DLD1 (cell line): Measurements from ENCODE around the gene RNU7-1.

Source experiments
- in situ Hi-C: cut with HindIII; loops from 2 replicates; pipeline ENCODE4 v1.10.0; 2017; ENCODE audit warnings: low sequenced_read_pairs

The RNU7-1 gene

DNA sequence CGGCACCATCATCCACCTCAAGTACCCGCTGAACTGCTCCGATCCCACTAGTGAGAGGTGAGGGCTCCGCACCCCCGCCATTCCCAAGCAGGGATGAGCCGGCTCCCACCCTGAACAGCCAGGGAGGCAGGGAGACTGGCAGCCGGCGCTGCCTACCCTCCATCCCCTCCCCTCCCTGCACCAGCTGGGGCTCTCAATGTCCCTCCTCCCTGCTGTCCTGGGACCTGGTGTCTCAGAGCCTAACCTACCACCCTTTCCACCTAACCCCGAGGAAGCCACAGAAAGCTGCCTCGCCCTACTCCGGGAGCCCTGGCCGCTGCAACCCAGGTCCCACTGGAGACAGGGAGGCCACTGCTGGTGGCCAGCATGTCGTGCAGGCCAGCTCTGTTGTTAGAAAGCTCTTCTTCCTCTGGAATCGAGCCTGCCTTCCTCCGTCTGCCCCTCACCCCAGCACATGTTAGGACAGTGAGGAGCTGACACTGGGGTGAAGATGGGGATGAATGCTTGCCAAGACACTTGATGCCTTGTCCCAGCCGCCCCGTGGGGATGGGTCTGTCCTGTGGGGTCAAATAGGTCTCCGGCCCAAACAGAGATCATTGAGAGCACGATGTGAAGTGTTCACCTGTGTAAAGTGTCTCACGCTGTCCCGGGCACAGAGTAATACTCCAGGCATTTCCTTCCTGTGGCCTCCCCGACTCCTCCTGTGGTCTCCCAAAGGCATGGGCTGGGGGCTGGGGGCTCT, 8.7 kb downstream of the RNU7-1 start:
- in situ Hi-C loops: no loop called here

DNA sequence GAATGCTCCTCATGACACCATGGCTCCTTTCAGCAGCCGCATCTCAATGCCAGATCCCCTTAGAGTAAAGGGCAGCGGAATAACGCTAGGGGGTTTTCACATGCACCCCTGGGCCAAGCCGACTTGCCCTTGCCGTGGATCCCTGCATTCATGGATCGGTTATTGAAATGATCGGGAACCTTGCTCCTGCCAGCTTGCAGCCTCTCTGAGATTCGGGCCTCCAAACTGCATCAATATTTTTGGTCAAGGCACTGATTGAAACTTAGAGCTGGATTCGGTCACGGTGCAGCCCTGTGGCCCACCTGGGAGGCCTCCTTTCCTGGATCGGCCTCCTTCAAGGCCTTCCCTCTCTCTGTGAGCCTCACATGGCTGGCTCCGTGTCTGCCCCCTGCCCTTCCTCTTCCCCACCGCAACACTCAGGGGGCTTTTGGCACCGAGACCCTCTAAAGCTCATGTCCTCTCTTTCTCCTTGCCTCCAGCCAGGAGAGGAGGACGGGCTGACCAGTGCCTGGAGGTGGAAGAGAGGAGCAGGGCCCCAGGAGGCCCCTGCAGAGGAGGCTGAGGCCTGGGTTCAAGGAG, 9.3 kb downstream of the RNU7-1 start:
- in situ Hi-C loops: no loop called here

DNA sequence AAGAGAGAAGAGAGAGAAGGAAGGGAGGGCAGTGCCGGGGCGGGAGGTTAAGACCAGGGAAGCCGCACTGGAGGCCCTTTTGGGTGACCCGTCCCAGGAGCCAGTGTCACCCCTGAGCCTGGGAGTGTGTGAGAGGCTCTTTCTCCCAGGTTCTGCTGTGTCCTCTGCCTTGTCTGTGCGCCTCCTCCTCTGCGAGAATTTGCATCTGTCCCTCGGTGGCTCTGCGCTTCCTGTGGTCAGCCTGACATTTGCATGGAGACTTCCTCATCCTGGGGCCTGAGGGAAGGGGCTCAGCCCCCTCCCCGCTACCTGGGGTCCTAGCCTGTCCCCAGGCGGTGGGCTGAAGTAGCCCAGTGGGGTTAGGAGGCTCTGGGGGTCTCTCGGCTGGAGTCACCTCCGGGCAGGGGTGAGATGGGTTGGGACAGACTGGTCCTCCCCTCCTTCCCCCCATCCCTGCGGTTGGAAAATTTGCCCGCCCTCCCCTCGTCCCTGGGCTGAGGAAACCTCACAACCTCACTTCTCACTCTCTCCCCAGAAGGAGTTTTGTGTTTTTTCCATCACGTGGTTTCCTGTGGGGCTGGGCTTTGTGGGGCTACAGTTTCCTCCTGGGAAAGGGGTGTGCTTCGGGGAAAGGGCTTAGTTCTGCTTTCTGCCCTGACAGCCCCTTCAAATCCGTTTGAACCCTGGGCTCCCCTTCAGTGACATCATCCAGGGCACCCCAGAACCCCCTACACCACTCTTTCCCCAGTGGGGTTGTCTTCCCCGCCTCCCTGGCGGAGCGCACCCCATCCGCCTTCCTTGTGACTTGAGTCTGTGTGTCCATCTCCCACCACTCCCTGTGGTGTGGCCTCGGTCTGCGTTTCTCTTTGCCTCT, 10.1 kb downstream of the RNU7-1 start:
- in situ Hi-C loops: no loop called here

DNA sequence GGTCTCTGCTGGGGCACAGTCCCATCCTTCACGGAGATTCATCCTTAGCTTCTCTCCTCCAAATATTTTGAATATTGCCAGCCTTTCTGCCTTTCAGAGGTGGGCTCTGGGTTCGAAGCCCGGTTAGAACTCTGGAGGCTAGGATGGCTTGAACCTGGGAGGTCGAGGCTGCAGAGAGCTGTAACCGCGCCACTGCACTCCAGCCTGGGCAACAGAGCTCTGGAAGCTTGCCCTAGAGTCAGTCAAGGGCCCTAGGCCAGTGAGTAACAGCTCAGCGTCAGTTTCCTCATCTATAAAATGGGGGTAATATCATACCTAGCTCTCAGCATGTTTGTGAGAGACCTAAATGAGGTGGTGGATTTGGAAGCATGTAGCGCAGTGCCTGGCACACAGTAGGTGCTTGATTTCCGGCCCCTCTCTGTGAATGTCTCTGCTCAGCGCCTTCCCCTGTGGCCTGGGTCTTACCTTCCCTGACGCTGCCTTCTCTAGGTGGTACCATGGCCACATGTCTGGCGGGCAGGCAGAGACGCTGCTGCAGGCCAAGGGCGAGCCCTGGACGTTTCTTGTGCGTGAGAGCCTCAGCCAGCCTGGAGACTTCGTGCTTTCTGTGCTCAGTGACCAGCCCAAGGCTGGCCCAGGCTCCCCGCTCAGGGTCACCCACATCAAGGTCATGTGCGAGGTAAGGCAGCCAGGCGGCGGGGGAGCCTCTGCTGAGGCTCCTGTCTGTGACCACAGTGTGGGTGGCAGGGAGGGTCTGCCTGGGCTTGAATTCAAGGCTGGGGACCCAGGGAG, 10.9 kb downstream of the RNU7-1 start:
- in situ Hi-C loops: no loop called here

DNA sequence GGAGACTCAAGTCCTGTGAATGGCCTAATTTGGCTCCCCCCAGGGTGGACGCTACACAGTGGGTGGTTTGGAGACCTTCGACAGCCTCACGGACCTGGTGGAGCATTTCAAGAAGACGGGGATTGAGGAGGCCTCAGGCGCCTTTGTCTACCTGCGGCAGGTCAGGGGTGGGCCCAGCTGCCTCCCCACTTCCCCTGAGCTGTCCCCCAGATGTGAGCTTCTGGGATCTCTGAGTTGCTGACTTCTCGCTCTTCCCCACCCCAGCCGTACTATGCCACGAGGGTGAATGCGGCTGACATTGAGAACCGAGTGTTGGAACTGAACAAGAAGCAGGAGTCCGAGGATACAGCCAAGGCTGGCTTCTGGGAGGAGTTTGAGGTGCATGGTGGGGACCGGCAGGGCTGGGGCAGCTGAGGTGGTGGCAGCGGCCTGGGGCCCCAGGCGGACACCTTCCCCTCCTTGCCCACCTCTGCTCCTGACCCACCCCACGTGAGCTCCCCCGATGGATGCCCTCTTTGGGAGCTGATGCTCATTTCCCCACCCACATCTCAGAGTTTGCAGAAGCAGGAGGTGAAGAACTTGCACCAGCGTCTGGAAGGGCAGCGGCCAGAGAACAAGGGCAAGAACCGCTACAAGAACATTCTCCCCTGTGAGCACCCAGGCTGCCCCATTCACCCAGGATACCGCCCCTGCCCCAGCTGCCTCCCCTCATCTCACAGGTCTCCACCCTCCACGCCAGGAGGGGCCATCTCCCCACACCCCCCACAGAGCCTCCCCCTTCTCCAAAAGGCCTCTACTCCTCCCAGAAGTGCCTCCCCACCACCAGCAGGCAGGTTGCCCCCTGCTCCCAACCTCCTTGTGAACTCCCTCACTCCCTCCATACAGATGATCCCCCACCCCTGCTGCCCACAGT, 11.7 kb downstream of the RNU7-1 start:
- in situ Hi-C loops: no loop called here

DNA sequence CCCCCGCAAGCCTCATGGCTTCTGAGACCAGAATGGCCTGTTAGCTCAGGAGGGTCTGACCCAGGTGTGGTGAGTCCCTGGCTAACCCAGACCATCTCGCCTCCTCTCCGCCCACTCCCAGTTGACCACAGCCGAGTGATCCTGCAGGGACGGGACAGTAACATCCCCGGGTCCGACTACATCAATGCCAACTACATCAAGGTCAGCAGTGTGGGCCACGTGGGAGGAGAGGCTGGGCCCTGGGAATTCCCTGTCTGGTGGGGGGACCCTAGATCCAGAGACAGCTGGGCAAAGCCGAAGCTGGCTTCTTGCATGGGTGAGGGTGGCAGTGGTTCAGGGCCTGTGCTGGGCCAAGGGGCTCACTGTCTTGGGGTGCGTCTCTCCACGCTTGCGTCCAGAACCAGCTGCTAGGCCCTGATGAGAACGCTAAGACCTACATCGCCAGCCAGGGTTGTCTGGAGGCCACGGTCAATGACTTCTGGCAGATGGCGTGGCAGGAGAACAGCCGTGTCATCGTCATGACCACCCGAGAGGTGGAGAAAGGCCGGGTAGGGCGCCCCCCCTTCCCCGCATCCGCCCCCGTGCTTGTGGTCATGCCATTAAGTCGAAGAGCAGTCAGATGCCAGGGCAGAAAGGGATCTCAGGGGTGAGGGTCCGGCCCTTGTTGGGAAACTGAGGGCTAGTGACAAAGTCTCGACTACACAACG, 12.6 kb downstream of the RNU7-1 start:
- in situ Hi-C loops: no loop called here

DNA sequence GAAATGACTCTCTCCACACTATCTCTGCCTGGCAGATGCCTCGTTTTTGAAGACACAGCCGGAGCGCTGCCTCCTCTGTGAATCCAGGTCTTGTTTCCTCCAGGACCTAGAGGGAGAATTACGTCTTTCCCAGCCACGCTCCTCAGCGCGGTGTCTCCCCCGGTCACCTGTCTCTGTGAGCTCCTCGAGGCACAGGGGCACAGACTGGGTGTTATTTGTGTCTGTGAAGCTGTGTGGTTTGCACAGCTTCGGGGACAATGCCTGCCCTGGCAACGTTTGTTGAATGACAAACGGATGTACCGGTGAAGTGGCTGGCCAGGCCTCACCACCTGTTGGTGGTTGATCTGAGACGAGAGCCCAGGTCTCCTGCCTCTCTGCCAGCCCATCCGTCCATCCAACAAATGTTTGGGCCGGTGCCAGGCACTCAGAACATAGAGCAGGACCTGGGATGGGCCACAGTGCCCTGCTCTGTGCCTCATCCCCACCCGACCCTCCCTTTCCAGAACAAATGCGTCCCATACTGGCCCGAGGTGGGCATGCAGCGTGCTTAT, 13.6 kb downstream of the RNU7-1 start:
- in situ Hi-C loops: no loop called here

DNA sequence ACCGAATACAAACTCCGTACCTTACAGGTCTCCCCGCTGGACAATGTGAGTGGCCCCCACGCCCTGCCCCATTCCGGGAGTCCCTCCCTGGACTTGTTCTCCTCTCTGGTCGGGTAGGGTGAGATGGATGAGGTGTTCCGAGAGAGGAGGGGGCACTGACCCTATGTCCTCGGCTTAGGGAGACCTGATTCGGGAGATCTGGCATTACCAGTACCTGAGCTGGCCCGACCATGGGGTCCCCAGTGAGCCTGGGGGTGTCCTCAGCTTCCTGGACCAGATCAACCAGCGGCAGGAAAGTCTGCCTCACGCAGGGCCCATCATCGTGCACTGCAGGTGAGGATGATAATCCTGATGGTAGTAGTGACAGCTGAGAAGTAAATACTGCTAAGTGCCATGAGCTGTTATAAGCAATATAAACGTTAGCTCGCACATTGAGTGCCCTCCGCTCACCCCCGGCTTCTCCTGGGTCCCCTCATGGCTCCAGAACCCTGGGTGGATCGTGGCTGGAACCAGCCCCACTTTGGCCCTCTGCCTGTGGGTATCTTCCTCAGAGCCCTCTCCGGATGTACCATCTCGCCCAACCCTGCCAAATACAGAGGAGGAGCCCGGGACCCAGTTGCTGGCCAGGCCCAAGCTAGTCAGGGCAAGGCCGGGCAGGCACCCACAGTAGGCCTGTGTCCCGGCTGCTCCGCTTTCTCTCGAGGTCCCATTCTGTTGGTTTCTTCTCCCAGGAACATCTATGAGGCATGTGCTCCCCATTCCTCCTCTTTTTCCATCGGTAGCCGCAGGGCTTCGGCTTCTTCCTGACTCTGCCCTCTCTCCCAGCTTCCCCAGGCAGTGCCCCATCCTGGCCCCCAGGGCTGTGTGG, 14.4 kb downstream of the RNU7-1 start:
- in situ Hi-C loops: no loop called here

DNA sequence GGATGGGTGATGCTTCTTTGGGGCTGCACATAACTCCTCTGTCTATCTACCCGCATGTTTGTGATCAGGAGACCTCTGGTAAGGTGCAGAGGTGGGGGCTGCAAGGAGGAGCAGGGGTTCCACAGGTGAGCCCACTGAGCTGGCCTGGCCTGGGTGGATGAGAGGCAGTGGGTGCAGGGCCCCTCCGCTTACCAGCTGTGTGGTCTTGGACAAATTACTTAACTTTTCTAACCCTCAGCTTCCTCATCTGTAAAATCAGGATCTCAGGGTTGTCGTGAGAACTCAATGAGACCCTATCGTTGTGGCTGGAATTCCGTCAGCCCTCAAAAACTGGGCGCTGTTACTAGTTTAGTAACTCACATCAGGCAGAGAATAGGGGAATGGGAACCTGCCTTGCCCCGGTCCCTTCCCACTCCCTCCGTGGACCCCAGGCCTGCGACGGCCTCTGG, 15.0 kb downstream of the RNU7-1 start:
- in situ Hi-C loops: no loop called here

DNA sequence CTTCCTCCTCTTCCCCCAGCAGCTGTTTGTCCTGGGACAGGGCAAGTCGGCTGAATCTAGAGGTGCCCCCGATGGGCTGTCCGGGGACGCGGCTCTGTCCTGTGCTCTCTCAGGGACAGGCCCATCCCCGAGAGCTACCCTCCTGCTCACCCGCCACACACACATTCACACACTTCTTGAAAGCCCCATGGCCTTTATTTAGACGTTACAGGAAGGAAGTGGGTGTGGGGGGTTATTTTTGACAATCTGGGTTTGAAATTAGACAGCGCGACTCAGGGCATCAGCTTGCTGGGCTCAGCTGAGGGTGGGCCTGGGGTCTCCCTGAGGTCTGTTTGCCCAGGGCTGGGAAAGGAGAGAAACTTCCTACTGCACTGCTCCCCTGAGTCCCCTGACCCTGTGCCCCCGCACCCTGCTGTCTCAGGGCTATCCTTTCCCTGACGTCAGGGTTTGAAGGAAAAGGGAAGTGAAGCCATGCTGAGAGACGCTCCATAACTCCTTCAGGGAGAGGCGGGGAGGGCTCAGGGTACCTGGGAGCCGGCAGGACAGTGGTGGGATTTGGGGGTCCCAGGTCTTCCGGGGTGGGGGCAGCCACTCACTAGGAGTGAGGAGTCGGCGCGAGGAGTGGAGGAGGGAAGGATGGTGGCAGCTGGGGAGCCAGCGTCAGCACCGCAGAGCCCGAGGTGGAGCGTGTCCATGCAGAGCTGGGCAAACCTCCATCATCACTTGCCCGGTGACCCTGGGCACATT, 15.6 kb downstream of the RNU7-1 start:
- in situ Hi-C loops: no loop called here

DNA sequence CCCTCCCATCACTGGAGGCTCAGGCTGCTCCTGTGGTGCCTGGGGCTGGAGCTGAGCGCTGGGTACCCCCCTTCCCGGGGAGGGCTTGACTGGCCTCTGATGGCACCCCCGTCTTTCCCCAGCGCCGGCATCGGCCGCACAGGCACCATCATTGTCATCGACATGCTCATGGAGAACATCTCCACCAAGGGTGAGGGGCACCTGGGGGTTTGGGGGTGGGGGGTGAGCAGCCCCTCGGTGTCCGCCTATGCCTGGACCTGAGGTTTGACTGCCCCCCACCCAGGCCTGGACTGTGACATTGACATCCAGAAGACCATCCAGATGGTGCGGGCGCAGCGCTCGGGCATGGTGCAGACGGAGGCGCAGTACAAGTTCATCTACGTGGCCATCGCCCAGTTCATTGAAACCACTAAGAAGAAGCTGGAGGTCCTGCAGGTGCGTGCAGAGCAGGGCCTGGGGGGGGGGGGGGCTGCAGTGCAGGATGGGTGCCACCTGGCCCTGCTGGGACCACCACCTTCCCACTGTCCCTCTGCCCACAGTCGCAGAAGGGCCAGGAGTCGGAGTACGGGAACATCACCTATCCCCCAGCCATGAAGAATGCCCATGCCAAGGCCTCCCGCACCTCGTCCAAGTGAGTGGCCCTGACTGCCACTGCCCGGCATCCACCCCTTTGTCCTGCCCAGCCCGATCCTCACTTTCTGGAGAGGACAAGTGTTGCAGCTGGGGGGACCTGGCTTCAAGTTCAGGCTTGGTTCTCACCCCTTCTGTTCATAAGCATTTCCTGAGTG, 16.4 kb downstream of the RNU7-1 start:
- in situ Hi-C loops: no loop called here

DNA sequence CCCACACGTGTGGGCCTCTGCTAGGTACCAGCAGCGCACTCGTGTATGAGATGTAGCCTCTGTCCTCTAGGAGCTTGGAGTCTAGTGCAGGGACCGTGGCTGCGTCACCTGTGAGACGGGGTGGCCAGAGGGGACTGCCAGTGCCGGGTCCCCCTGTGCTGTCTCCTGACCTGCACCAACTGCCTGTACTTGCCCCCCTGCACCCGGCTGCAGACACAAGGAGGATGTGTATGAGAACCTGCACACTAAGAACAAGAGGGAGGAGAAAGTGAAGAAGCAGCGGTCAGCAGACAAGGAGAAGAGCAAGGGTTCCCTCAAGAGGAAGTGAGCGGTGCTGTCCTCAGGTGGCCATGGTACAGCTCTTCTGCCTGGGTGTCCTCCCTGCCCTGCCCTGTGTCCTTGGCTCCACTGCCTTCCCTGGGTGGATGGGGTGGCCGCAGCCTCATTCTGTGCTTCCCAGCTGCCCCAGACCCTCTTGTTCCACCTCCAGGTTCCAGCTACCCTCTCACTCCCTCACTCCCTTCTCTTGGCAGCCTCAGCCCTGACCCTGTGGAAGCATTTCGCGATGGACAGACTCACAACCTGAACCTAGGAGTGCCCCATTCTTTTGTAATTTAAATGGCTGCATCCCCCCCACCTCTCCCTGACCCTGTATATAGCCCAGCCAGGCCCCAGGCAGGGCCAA, 17.1 kb downstream of the RNU7-1 start:
- in situ Hi-C loops: no loop called here

DNA sequence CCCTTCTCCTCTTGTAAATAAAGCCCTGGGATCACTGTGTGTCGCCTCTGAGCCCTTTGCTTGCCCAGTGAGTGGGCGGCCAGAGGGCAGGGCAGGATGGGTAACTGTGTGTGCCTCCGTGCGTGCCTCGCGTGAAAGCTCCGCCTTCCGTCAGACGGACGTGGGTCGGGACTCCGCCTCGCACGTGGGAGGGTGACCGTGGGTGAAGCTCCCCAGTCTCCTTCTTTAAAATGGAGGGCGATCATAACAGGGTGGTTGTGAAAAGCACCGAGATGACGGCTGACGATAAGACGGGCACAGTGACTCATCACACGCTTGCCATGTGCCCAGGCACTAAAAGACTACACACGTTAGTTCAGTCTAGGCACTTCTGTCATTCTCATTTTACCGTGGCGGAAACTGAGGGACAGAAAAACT, 17.7 kb downstream of the RNU7-1 start:
- in situ Hi-C loops: no loop called here

DNA sequence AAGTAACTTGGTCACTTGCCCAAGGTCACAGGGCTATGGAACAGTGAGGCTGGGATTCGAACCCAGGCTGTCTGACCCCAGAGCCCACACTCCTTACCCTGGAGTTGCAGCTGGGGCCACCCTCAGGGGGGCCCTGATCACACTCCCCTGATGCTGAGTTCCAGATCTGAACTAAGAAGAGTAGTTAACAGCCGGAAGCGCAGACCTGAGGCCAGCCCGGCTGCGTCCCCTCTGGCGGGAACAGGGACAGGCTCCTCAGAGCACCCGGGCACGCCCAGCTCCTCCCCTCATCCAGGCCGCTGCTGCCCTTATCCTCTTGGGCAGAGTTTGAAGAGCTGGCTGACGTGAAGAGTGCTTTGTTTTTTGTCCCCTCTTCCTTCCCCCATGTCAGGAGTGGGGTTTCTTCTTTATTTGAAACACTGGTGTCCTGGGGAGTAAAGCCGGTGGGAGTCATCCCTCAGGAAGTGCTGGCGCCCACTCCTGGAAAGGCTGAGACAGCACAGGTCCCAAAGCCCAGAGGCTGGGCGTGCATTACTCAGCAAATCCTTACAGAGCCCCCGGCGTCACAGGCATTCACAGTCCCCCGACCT, 18.2 kb downstream of the RNU7-1 start:
- in situ Hi-C loops: no loop called here

DNA sequence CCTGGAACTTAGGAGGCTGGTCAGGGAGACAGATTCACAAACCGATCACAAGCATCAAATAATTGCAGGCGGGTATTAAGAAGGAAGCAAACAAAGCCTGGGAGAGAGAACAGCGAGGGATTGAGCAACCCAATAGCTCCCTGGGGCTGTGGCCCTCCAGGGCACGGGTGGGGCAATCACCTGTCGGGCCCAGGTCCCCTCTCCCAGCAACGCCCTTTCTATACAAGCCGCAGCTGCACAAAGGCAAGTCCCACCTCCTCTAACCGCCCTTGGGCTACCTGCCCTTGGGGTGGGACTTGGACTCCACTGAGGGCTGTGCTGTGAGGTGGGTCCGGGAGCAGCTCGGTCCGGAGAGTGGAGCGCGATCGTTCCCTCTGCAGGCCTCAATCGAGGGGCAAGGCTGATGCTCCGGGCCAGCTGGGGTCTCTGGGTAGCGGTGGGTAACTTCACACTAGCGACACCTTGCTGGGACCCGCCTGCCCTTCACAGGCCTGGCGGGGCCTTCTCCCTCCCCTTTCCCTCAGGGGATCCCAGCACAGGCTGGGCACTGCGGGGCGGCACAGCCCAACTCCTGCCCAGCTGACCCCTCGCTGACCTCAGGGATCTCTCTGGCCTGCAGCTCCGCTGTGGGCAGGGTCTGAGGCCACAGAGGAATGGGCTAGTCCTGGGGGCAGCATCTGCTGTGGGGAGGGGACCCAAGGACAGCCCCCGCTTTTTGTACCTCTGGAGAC, 18.8 kb downstream of the RNU7-1 start:
- in situ Hi-C loops: no loop called here
